Left ventricle myocardium inferior (tissue), 1 donor: ENCODE measurements around the gene GLIS2. TPM values are rescaled to one million over a fixed set of nuclear protein-coding genes. Genes with fewer than 3 reads are reported as not detected.

Experiments used
- DNase-seq: peaks from one replicate; pipeline ENCODE4 v3.0.0-alpha.2; 2020
- H3K27ac ChIP-seq: fragments of 200-600 bp; replicated peaks from 2 replicates; pipeline ENCODE4 v1.8.0; 2021
- H3K27me3 ChIP-seq: fragments of 200-600 bp; 2 replicates; pipeline ENCODE4 v1.8.0; 2021; ENCODE audit warnings: low read depth
- H3K36me3 ChIP-seq: fragments of 200-600 bp; 2 replicates; pipeline ENCODE4 v1.8.0; 2021
- H3K4me1 ChIP-seq: fragments of 200-600 bp; 2 replicates; pipeline ENCODE4 v1.8.0; 2021
- H3K4me3 ChIP-seq: fragments of 200-600 bp; 2 replicates; pipeline ENCODE4 v1.8.0; 2021; ENCODE audit warnings: mild to moderate bottlenecking, moderate library complexity
- H3K9me3 ChIP-seq: fragments of 200-600 bp; replicated peaks from 2 replicates; pipeline ENCODE4 v1.8.0; 2021
- intact Hi-C: fragments of 100-400 bp; cut with micrococcal nuclease; formaldehyde crosslinking; loops from one replicate; pipeline ENCODE4 v1.11.0; 2022
- total RNA-seq: library from RNA; stranded (reverse); fragmentation: NEBNext Ultra II Directional; extraction: Animal tissue kit (Norgen Biotek cat#: 25700); gene quantifications from one replicate; pipeline ENCODE4 v1.2.1, GENCODE V29; 2021
- TF ChIP-seq, protein P1 (sequence below): fragments of 200-600 bp; IDR thresholded peaks from 2 replicates; pipeline ENCODE4 v1.8.0; 2021; ENCODE audit warnings: antibody characterized with exemption, mild to moderate bottlenecking, borderline replicate concordance
- donor health status: DM: no; HTN: yes; CAD: no; lungs with severe emphysema.

GLIS2 gene
- total RNA-seq, 1 donor from 2014 or later, result 17.2 TPM

DNA sequence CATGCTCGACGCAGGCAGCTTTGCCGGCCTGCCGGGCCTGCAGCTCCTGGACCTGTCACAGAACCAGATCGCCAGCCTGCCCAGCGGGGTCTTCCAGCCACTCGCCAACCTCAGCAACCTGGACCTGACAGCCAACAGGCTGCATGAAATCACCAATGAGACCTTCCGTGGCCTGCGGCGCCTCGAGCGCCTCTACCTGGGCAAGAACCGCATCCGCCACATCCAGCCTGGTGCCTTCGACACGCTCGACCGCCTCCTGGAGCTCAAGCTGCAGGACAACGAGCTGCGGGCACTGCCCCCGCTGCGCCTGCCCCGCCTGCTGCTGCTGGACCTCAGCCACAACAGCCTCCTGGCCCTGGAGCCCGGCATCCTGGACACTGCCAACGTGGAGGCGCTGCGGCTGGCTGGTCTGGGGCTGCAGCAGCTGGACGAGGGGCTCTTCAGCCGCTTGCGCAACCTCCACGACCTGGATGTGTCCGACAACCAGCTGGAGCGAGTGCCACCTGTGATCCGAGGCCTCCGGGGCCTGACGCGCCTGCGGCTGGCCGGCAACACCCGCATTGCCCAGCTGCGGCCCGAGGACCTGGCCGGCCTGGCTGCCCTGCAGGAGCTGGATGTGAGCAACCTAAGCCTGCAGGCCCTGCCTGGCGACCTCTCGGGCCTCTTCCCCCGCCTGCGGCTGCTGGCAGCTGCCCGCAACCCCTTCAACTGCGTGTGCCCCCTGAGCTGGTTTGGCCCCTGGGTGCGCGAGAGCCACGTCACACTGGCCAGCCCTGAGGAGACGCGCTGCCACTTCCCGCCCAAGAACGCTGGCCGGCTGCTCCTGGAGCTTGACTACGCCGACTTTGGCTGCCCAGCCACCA lies 65.4 kb downstream of the GLIS2 start:
- peaks cover 27% of the 10 kb centered on the region for H3K36me3 ChIP-seq
- intact Hi-C loops, result no loop called here
- no peaks in the 10 kb centered on the region for H3K9me3 ChIP-seq
- DNase-seq, result no peak
- TF ChIP-seq, protein P1, sequence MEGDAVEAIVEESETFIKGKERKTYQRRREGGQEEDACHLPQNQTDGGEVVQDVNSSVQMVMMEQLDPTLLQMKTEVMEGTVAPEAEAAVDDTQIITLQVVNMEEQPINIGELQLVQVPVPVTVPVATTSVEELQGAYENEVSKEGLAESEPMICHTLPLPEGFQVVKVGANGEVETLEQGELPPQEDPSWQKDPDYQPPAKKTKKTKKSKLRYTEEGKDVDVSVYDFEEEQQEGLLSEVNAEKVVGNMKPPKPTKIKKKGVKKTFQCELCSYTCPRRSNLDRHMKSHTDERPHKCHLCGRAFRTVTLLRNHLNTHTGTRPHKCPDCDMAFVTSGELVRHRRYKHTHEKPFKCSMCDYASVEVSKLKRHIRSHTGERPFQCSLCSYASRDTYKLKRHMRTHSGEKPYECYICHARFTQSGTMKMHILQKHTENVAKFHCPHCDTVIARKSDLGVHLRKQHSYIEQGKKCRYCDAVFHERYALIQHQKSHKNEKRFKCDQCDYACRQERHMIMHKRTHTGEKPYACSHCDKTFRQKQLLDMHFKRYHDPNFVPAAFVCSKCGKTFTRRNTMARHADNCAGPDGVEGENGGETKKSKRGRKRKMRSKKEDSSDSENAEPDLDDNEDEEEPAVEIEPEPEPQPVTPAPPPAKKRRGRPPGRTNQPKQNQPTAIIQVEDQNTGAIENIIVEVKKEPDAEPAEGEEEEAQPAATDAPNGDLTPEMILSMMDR, result no peak
- no peak overlapping the region for H3K27ac ChIP-seq
- H3K4me3 ChIP-seq, result no peak overlapping the region
- H3K4me1 ChIP-seq, result peaks cover 83% of the 10 kb centered on the region
- no peaks in the 10 kb centered on the region for H3K27me3 ChIP-seq

DNA sequence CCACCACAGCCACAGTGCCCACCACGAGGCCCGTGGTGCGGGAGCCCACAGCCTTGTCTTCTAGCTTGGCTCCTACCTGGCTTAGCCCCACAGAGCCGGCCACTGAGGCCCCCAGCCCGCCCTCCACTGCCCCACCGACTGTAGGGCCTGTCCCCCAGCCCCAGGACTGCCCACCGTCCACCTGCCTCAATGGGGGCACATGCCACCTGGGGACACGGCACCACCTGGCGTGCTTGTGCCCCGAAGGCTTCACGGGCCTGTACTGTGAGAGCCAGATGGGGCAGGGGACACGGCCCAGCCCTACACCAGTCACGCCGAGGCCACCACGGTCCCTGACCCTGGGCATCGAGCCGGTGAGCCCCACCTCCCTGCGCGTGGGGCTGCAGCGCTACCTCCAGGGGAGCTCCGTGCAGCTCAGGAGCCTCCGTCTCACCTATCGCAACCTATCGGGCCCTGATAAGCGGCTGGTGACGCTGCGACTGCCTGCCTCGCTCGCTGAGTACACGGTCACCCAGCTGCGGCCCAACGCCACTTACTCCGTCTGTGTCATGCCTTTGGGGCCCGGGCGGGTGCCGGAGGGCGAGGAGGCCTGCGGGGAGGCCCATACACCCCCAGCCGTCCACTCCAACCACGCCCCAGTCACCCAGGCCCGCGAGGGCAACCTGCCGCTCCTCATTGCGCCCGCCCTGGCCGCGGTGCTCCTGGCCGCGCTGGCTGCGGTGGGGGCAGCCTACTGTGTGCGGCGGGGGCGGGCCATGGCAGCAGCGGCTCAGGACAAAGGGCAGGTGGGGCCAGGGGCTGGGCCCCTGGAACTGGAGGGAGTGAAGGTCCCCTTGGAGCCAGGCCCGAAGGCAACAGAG lies 66.3 kb downstream of the GLIS2 start:
- peaks cover 83% of the 10 kb centered on the region for H3K4me1 ChIP-seq
- H3K4me3 ChIP-seq, result no peak overlapping the region
- TF ChIP-seq, protein P1, result no peak
- peaks cover 27% of the 10 kb centered on the region for H3K36me3 ChIP-seq
- no peak for DNase-seq
- no peaks in the 10 kb centered on the region for H3K9me3 ChIP-seq
- intact Hi-C loops, result no loop called here
- no peaks in the 10 kb centered on the region for H3K27me3 ChIP-seq
- peak overlapping the region; percentile 38 for H3K27ac ChIP-seq

DNA sequence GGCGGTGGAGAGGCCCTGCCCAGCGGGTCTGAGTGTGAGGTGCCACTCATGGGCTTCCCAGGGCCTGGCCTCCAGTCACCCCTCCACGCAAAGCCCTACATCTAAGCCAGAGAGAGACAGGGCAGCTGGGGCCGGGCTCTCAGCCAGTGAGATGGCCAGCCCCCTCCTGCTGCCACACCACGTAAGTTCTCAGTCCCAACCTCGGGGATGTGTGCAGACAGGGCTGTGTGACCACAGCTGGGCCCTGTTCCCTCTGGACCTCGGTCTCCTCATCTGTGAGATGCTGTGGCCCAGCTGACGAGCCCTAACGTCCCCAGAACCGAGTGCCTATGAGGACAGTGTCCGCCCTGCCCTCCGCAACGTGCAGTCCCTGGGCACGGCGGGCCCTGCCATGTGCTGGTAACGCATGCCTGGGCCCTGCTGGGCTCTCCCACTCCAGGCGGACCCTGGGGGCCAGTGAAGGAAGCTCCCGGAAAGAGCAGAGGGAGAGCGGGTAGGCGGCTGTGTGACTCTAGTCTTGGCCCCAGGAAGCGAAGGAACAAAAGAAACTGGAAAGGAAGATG lies 67.0 kb downstream of the GLIS2 start:
- DNase-seq, result no peak
- peaks cover 83% of the 10 kb centered on the region for H3K4me1 ChIP-seq
- intact Hi-C loops, result no loop called here
- no peaks in the 10 kb centered on the region for H3K27me3 ChIP-seq
- peak overlapping the region; percentile 38 for H3K27ac ChIP-seq
- H3K4me3 ChIP-seq, result no peak overlapping the region
- H3K36me3 ChIP-seq, result peaks cover 30% of the 10 kb centered on the region
- TF ChIP-seq, protein P1, result no peak
- no peaks in the 10 kb centered on the region for H3K9me3 ChIP-seq

DNA sequence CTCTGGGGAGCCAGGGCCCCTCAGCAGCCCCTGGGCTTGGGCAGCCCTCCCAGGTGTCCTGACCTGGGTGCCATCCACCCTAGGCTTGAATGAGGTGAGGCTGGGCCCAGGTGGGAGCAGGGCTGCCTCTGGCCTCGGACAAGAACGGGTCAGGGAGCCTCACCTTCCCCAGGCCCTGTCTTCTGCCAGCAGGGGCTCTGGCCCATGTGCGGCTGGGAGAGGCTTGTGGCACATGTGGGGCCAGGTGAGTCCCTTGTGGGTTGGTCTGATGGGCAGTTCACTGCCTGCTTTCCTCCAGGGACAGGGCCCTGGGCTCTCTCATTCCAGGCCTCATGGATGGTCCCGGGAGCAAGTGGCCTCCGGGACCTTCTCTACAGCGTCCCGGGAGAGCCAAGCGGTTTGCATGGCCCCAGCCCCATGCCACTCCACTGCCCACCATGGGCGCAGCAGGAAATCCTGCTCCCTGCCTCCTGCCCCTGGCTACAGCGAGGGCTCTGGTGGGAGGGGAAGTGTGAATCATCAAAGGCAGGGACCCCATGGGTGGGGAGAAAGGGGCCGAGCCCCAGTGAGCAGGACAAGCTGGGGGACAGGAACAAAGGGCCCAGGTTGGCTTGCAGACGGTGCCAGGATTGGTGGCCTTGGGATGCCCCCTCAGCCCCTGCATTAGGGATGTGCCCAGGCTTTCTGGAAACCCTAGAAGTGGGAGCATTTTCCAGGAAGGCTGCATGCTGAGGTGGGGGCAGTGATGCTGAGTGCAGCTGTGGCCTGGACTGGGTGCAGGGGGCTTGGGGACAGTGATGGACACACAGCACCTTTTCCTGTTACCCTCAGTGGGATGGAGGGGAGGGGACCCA lies 68.0 kb downstream of the GLIS2 start:
- TF ChIP-seq, protein P1, result no peak
- Histone ChIP-seq H3K9me3 (no peaks in the 10 kb centered on the region), H3K4me1 (peaks cover 83% of the 10 kb centered on the region), H3K27me3 (no peaks in the 10 kb centered on the region), H3K4me3 (no peak overlapping the region), H3K27ac (peak overlapping the region; percentile 57), H3K36me3 (peaks cover 32% of the 10 kb centered on the region)
- no peak for DNase-seq
- intact Hi-C loops, result no loop called here
